ENCODE data around the gene ARHGEF19.

GRCh38 chr1:16170283-16170673 is 42.2 kb downstream of the ARHGEF19 start:
- no peak for TF ChIP-seq EZH2 (IDR thresholded peaks at IDR 0.05)
- no peak for TF ChIP-seq POLR2AphosphoS5 (IDR thresholded peaks at IDR 0.05; ENCODE audit: borderline replicate concordance, low read depth, low read length)
- no peak for TF ChIP-seq FOXP2 (optimal IDR thresholded peaks at IDR 0.05; ENCODE audit: control extremely low read depth, extremely low read length, insufficient read depth)

Measured in SK-N-MC (cell line).